Mesodermal cell (in vitro differentiated cells): ENCODE data around the gene CAMK2B.

Experiments
- H3K27ac ChIP-seq: 2 replicates; pipeline ENCODE4 v1.7.0; 2013; ENCODE audit warnings: mild to moderate bottlenecking, low read depth, low read length, moderate library complexity; ENCODE audit not compliant: severe bottlenecking
- H3K36me3 ChIP-seq: 2 replicates; pipeline ENCODE4 v1.7.1; 2013; ENCODE audit warnings: mild to moderate bottlenecking, low read length, moderate library complexity; ENCODE audit not compliant: control insufficient read depth, insufficient read depth
- H3K4me1 ChIP-seq: one replicate; pipeline ENCODE4 v1.7.1; 2013; ENCODE audit warnings: mild to moderate bottlenecking, low read length; ENCODE audit not compliant: insufficient read depth, control insufficient read depth, poor library complexity, severe bottlenecking
- H3K4me3 ChIP-seq: 2 replicates; pipeline ENCODE4 v1.7.0; 2013; ENCODE audit warnings: low read length, control low read depth, mild to moderate bottlenecking; ENCODE audit not compliant: insufficient read depth, poor library complexity, severe bottlenecking; ENCODE audit errors: extremely low read depth
- H3K9me3 ChIP-seq: 2 replicates; pipeline ENCODE4 v1.7.1; 2013; ENCODE audit warnings: mild to moderate bottlenecking, low read length, moderate library complexity; ENCODE audit not compliant: control insufficient read depth
- WGBS, 2 experiments: methylation state at CpG; one replicate each; pipeline ENCODE4 v1.1.5; 2013; ENCODE audit warnings: missing lambda C conversion rate in 2 of 2; ENCODE audit not compliant: insufficient coverage in 2 of 2; 5-methylcytosine and 5-hydroxymethylcytosine counted together

Gene CAMK2B

DNA sequence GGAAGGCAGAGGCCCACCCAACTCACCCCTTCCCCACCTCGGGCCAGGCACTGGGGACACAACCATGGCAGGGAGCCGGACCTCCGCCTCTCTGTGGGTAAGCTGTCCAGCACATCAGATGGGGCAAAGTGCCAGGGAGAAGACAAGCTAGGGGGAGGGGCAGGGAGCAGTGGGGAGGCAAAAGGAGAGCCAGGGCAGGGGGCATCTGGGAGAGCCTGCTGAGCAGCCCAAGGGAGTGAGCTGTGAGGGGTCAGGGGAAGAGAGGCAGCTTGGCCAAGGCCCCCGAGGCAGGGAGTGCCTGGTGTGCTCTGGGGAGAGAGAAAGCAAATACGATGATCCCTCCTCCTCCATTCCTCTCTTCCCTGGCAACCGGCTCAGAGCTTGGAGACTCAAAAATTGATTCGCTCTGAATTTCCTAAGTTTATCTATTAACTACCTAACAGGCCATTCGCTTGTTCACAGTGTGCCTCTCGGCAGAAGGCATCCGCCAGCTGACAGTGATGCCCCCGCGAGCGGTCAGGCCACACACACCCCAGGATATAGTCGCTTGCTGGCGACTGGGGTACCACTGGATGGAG is 4.5 kb downstream of the CAMK2B start:
- 85 to 88% methylated on average over 10 to 14 of the region's 15 CpGs for WGBS, 2 experiments
- no peaks in the 10 kb centered on the region for H3K9me3 ChIP-seq
- H3K36me3 ChIP-seq = no peaks in the 10 kb centered on the region
- H3K27ac ChIP-seq = no peak overlapping the region
- peaks cover 5% of the 10 kb centered on the region for H3K4me1 ChIP-seq
- H3K4me3 ChIP-seq = no peak overlapping the region

DNA sequence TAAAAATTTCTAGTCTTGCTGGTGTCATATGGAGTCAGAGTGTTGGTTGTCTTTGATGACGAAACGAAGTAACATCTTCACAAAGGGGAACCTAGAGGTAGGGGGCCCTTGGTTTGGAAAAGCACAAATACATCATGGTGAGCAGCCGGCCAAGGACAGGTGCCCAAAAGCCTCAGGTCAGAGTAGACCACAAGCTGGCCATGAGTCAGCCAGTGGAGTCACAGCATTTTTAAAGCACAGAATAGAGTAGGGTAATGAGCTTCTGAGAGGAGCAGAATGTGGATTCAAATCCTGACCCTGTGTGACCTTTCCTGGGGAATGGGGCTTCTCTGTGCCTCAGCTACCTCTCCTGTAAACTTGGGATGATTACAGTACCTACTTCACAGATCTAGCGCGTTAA is 5.3 kb downstream of the CAMK2B start:
- WGBS, 2 experiments = 91 to 95% methylated on average over 3 to 5 of the region's 5 CpGs
- Histone ChIP-seq H3K9me3 (no peaks in the 10 kb centered on the region), H3K4me3 (no peak overlapping the region), H3K36me3 (no peaks in the 10 kb centered on the region), H3K4me1 (peaks cover 5% of the 10 kb centered on the region), H3K27ac (no peak overlapping the region)

DNA sequence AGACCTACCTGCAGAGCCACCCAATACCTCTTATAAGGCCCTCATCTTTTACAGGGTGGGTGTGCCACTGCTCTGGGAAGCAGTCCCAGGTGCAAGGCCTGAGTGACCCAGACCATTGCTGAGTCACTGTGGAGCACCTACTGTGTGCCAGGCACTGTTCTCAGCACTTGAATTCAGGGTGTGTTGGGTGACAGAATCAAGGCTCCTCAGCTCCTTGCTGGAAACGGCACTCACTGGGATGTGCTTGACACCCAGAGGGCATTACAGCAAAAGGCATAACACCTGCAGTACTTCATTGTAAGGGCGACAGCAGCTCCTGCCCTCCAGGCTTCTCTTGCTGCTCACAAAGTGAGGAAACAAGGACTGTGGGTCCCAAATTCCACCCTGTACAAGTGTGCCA is 7.1 kb downstream of the CAMK2B start:
- Histone ChIP-seq H3K9me3 (no peaks in the 10 kb centered on the region), H3K4me1 (no peaks in the 10 kb centered on the region), H3K4me3 (no peak overlapping the region), H3K36me3 (no peaks in the 10 kb centered on the region), H3K27ac (no peak overlapping the region)
- 75% methylated on average over 2 of the region's 2 CpGs; no CpG with 5 or more reads in 1 of the 2 experiments for WGBS, 2 experiments

DNA sequence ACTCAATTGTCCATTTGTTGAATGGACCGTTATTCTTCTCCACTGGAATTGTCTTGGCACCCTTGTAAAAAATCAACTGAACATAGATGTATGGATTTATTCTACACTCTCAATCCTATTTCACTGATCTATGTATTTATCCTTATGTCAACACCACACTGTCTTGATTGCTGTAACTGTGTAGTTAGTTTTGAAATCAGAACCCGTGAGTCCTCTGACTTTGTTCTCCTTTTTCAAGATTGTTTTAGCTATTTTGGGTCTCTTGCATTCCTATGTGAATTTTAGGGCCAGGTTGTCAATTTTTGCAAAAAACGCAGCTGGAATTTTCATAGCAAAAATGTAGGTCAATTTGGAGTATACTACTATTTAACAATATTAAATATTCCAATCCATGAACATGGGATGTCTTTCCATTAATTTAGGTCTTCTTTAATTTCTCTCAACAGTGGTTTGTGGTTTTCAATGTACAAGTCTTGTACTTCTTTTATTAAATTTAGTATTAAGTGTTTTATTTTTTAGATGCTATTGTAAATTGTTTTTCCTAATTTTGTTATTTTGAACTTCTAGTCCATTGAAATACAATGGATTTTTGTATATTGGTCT is 10.0 kb downstream of the CAMK2B start:
- Histone ChIP-seq H3K4me3 (no peak overlapping the region), H3K4me1 (no peaks in the 10 kb centered on the region), H3K27ac (no peak overlapping the region), H3K36me3 (no peaks in the 10 kb centered on the region), H3K9me3 (no peaks in the 10 kb centered on the region)
- WGBS, 2 experiments = no CpG with 5 or more reads among the region's 3 CpGs

DNA sequence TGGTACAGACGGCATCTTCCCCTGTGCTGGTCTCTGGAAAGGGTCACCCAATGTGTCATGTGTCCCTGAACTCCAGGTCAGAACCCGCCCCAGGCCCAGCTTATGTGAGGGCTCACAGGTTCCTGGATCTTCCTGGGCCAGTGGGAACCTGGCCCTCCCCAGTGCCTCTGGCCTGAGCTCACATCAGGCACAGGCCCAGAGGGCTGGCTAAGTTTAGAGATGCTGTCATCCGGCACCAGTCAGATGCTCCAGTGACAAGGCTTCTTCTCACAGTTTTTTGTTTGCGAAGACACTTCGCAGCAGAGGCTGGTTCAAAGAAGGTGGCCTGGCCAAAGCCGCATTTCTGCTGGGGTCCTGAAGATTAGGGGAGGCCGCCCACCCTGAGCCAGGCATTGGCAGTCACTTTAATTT is 11.8 kb downstream of the CAMK2B start:
- Histone ChIP-seq H3K4me1 (peaks cover 3% of the 10 kb centered on the region), H3K27ac (no peak overlapping the region), H3K9me3 (no peaks in the 10 kb centered on the region), H3K4me3 (no peak overlapping the region), H3K36me3 (no peaks in the 10 kb centered on the region)
- WGBS, 2 experiments = 92 to 94% methylated on average over 5 to 7 of the region's 7 CpGs

DNA sequence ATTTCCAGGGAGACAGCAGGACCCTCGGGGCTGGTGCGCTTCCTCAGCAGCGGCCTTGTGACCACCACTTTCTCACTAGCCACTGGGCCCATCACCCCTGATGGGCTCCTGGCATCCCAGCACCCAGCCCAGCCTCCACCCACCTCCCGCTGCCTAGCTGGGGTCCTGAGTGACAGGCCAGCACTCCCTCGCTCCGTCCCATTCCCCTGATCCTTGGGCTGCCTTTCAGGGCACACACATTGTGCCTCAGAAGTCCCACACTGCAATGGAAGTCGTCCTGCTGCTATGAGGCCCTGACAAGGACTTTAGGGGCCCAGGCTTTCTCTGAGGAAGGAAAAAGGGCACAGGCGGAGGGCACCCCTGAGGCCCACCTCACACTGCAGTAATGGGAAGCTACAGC is 12.4 kb downstream of the CAMK2B start:
- WGBS, 2 experiments = 83 to 86% methylated on average over 5 to 8 of the region's 8 CpGs
- H3K27ac ChIP-seq = no peak overlapping the region
- no peaks in the 10 kb centered on the region for H3K9me3 ChIP-seq
- H3K4me3 ChIP-seq = no peak overlapping the region
- H3K36me3 ChIP-seq = no peaks in the 10 kb centered on the region
- H3K4me1 ChIP-seq = peaks cover 3% of the 10 kb centered on the region

DNA sequence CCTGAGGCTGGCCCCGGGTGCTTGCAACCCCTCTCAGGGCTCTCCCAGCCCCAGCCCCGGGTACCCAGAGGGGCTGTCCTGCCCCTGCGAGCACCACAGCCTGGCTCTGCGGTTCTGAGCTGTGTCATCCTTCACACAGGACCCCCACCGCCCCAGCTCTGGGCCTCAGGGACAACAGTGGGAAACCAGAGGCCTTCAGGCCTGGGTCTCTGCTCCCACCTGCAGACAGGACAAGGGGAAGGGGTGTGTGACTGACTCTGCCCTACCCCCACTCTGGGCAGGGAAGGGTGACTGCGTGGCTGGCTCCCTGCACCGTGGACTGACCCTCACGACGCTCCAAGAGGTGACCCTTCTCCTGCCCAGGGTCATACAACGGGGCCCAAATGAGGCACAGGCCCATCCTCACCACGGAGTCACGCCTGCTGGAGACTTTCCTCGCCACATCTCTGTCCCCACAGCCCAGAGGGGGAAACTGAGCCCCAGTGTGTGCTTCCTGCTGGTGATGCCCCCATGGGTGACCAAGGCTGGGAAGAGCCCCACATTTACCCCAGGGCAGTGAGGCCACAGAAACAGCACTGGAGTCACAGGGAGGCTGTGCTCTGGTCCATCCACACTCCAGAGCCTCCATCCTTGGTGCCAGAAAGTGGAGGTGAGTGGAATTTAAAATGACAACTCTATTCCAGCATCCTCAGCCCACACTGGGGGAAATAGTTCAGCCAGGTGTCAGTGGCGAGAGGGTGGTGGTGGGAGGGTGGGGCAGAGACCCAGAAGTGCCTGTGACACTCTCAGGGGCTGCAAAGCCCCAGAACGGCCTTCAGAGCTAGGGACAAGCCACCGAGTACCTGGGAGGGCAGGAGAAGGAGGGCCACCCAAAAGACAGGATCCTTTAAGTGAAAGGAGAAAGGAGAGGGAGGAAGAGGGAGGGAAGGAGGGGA is 13.6 kb downstream of the CAMK2B start:
- H3K4me3 ChIP-seq = no peak overlapping the region
- no peak overlapping the region for H3K27ac ChIP-seq
- 82 to 94% methylated on average over 11 to 14 of the region's 16 CpGs for WGBS, 2 experiments
- no peaks in the 10 kb centered on the region for H3K36me3 ChIP-seq
- peaks cover 3% of the 10 kb centered on the region for H3K4me1 ChIP-seq
- no peaks in the 10 kb centered on the region for H3K9me3 ChIP-seq

DNA sequence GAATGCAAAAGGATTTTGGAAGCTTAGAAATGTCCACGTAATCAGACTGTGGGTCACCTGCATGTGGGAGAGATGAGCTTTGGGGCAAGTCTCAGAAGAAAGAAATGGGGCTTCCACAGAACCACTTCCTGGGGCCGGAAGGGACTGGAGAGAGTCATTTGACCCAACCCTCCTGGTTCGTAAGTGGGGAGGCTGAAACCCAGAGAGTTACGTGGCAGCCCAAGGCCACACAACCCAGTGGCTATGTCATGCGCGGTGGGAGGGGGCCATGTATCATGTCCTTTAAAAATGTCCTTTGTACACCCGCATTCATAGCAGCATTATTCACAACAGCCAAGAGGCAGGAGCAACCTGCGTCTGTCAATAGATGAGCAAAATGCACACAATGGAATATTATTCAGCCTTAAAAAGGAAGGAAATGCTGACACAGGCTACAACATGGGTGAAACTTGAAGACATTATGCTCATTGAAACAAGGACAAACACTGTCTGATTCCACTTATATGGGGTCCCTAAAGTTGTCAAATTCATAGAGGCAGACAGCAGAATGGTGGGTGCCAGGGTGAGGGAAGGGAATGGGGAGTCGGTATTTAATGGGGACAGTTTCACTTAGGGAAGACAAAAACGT is 15.1 kb downstream of the CAMK2B start:
- 84 to 88% methylated on average over 4 to 10 of the region's 10 CpGs for WGBS, 2 experiments
- Histone ChIP-seq H3K27ac (no peak overlapping the region), H3K9me3 (no peaks in the 10 kb centered on the region), H3K4me3 (peak overlapping the region; percentile 25), H3K4me1 (peaks cover 3% of the 10 kb centered on the region), H3K36me3 (no peaks in the 10 kb centered on the region)

DNA sequence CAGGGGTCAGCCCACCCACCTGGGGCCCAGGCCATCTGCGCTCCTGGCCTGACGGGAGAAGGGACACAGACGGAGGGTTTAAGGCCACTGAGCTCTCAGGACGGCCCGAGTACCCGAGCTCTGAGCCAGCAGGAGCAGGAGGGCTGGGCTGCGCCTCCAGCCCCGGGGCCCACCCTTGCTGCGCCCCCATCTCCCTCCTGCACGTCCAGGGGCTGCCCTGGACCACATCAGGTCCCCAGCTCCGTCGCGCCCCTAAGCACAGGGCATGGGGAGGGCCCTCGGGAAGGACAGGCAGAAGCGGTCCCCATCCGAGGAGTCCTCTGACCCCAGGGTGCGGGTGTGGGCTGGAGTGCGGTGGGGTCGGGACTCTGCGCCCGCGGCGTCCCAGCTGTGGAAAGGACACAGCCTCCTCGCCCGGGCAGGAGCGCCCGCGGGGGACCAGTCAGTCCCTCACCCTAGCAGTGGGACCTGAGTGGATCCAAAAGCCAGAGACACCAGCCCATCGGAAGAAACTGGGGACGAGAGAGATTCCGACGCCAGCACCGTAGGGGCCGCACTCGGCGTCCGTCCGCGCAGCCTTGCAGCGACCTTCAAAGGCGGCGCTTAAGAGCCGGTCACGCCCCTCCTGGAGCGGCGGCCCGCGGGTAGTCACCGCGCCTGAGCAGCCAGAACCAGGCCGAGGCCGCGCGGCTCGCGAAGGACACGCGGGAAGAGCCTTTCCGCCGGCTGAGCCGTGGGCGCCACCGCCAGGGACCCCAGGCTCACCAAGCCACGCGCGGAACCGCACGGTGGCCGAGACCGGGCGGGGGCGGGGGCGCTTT is 15.9 kb downstream of the CAMK2B start:
- Histone ChIP-seq H3K27ac (no peak overlapping the region), H3K36me3 (no peaks in the 10 kb centered on the region), H3K4me1 (peaks cover 3% of the 10 kb centered on the region), H3K4me3 (peak overlapping the region; percentile 25), H3K9me3 (no peaks in the 10 kb centered on the region)
- WGBS, 2 experiments = 26 to 29% methylated on average over 64 to 66 of the region's 73 CpGs
